IPS-20b (cell line): ENCODE data around the gene ALDH16A1.
A peak's percentile ranks its signal among the peaks of the same experiment; 100 is the strongest.
"Not testable (repeated sequence)": the region's sequence is repeated elsewhere in the genome, so short reads cannot be mapped to it uniquely, and the experiment has no call there.

ENCODE experiments used
- H3K27ac ChIP-seq: one replicate; pipeline ENCODE4 v1.5.1; 2013; ENCODE audit warnings: low read length
- H3K27me3 ChIP-seq: 2 replicates; pipeline ENCODE4 v1.6.1; 2013; ENCODE audit warnings: mild to moderate bottlenecking, low read length, inconsistent platforms; ENCODE audit not compliant: insufficient read depth
- H3K36me3 ChIP-seq: 2 replicates; pipeline ENCODE4 v1.6.1; 2013; ENCODE audit warnings: low read depth, mild to moderate bottlenecking, inconsistent platforms, low read length, moderate library complexity; ENCODE audit not compliant: insufficient read depth
- H3K4me1 ChIP-seq: 2 replicates; pipeline ENCODE4 v1.6.1; 2013; ENCODE audit warnings: mild to moderate bottlenecking, control low read depth, inconsistent platforms, low read length, moderate library complexity; ENCODE audit not compliant: insufficient read depth
- H3K4me3 ChIP-seq: 2 replicates; pipeline ENCODE4 v1.5.1; 2013; ENCODE audit warnings: mild to moderate bottlenecking, low read length, inconsistent platforms
- H3K9ac ChIP-seq: 2 replicates; pipeline ENCODE4 v1.6.1; 2013; ENCODE audit warnings: low read depth, mild to moderate bottlenecking, inconsistent platforms, low read length, moderate library complexity
- H3K9me3 ChIP-seq: 2 replicates; pipeline ENCODE4 v1.6.1; 2013; ENCODE audit warnings: mild to moderate bottlenecking, low read depth, low read length, inconsistent platforms; ENCODE audit not compliant: insufficient read depth

Gene ALDH16A1

GRCh38 chr19:49470615-49470978, 17.6 kb downstream of the ALDH16A1 start:
- Histone ChIP-seq H3K27me3 (peaks cover 11% of the 10 kb centered on the region), H3K4me3 (no peak overlapping the region), H3K27ac (no peak overlapping the region), H3K9me3 (no peaks in the 10 kb centered on the region), H3K4me1 (no peaks in the 10 kb centered on the region; the same call in 1 of the 2 replicates), H3K9ac (no peak overlapping the region), H3K36me3 (peaks cover 17% of the 10 kb centered on the region; the same call in 1 of the 2 replicates)

- no peak overlapping the region for H3K9ac ChIP-seq
- H3K27ac ChIP-seq: no peak overlapping the region
- H3K4me3 ChIP-seq: no peak overlapping the region
- no peaks in the 10 kb centered on the region for H3K9me3 ChIP-seq
- peaks cover 11% of the 10 kb centered on the region for H3K27me3 ChIP-seq
- peaks cover 14% of the 10 kb centered on the region; the same call in 1 of the 2 replicates for H3K36me3 ChIP-seq
- peaks cover 2% of the 10 kb centered on the region; the same call in 1 of the 2 replicates for H3K4me1 ChIP-seq
Measured at GRCh38 chr19:49472936-49473335, 19.9 kb downstream of the ALDH16A1 start.

GRCh38 chr19:49473501-49473867, 20.5 kb downstream of the ALDH16A1 start:
- not testable (repeated sequence) for H3K4me1 ChIP-seq, H3K4me3 ChIP-seq, H3K9me3 ChIP-seq, H3K27ac ChIP-seq, H3K9ac ChIP-seq
- Histone ChIP-seq H3K27me3 (peaks cover 11% of the 10 kb centered on the region), H3K36me3 (peaks cover 14% of the 10 kb centered on the region; the same call in 1 of the 2 replicates)

DNA sequence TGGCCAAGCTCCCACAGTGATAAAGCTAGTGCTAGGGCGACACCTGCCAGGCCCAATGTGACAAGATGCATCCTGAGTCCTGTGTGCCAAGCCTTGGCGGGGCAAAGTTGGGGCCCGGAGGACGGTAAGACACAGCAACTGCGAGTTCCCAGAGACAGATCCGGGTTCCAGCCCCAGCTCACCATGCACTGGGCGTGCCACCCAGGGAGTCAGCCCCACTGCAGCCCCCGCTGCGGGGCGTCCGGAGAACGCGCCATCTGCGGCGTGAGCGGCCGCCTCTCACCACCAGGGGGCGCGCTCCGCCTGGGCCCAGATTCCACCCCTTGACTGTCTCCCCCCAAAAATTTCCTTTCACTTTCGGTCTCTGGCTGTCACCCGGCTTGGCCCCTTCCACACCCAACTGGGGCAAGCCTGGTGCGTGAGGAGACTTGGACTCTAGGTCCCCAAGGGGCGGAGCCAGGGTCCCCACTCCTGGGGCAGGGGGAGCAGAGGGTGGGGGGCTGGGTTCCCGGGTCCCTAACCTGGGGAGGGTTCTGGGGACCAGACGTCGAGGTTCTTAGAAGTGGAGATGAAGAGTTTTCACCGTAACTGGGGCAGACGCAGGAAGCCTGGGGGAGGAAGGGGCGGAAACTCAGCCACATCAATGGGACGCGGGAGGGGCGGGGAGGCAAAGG, 21.0 kb downstream of the ALDH16A1 start, which contains the start of gene FLT3LG:
FLT3LG (plus strand) TSS at position 348 of the 674 bp plus-strand sequence. CDS start 425 bp downstream, outside the sequence.
- Histone ChIP-seq H3K4me1 (peaks cover 2% of the 10 kb centered on the region; the same call in 1 of the 2 replicates), H3K27me3 (peaks cover 11% of the 10 kb centered on the region), H3K9ac (no peak within 1 kb of the TSS), H3K4me3 (peak within 1 kb of the TSS; percentile 64; the same call in 1 of the 2 replicates), H3K27ac (no peak within 1 kb of the TSS), H3K9me3 (no peaks in the 10 kb centered on the region), H3K36me3 (peaks cover 14% of the 10 kb centered on the region; the same call in 1 of the 2 replicates)

GRCh38 chr19:49474542-49474924, 21.5 kb downstream of the ALDH16A1 start:
- Histone ChIP-seq H3K4me1 (peaks cover 2% of the 10 kb centered on the region; the same call in 1 of the 2 replicates), H3K27me3 (peaks cover 11% of the 10 kb centered on the region), H3K27ac (no peak overlapping the region), H3K9me3 (no peaks in the 10 kb centered on the region), H3K9ac (no peak overlapping the region), H3K4me3 (no peak overlapping the region; the same call in 1 of the 2 replicates), H3K36me3 (peaks cover 14% of the 10 kb centered on the region; the same call in 1 of the 2 replicates)

- no peak overlapping the region for H3K4me3 ChIP-seq
Measured at GRCh38 chr19:49475191-49475917, 22.3 kb downstream of the ALDH16A1 start.

GRCh38 chr19:49475995-49476880, 23.2 kb downstream of the ALDH16A1 start:
- Histone ChIP-seq H3K27ac (no peak overlapping the region), H3K4me1 (peaks cover 2% of the 10 kb centered on the region; the same call in 1 of the 2 replicates), H3K9me3 (no peaks in the 10 kb centered on the region), H3K4me3 (peak overlapping the region; percentile 45), H3K27me3 (peaks cover 11% of the 10 kb centered on the region), H3K9ac (no peak overlapping the region; the same call in 1 of the 2 replicates), H3K36me3 (no peaks in the 10 kb centered on the region)

More at GRCh38 chr19:49475191-49475917, 22.3 kb downstream of the ALDH16A1 start:
- peaks cover 7% of the 10 kb centered on the region; the same call in 1 of the 2 replicates for H3K36me3 ChIP-seq
- H3K9ac ChIP-seq: no peak overlapping the region
- no peaks in the 10 kb centered on the region for H3K9me3 ChIP-seq
- H3K4me1 ChIP-seq: peaks cover 2% of the 10 kb centered on the region; the same call in 1 of the 2 replicates
- no peak overlapping the region for H3K27ac ChIP-seq
- H3K27me3 ChIP-seq: peaks cover 11% of the 10 kb centered on the region

DNA sequence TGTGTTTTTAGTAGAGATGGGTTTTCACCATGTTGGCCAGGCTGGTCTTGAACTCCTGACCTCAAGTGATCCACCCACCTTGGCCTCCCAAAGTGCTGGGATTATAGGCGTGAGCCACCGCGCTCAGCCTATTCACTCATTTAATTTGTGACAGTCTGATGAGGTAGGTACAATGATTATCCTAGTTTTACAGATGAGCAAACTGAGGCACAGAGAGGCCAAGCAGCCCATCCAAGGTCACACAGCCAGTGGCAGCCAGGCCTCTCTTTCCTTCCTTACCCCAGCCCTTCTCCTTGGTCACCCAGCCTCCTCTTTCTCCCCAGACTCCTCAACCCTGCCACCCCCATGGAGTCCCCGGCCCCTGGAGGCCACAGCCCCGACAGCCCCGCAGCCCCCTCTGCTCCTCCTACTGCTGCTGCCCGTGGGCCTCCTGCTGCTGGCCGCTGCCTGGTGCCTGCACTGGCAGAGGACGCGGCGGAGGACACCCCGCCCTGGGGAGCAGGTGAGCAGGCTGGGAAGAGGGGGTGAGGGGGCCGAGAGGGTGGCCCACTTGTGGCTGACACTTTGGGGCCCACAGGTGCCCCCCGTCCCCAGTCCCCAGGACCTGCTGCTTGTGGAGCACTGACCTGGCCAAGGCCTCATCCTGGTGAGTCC, 27.1 kb downstream of the ALDH16A1 start:
- H3K27ac ChIP-seq: no peak overlapping the region
- no peak overlapping the region for H3K4me3 ChIP-seq
- peaks cover 3% of the 10 kb centered on the region for H3K27me3 ChIP-seq
- H3K9ac ChIP-seq: no peak overlapping the region
- H3K9me3 ChIP-seq: no peaks in the 10 kb centered on the region
- H3K36me3 ChIP-seq: no peaks in the 10 kb centered on the region
- peaks cover 2% of the 10 kb centered on the region; the same call in 1 of the 2 replicates for H3K4me1 ChIP-seq

- no peak overlapping the region for H3K4me3 ChIP-seq
- no peaks in the 10 kb centered on the region for H3K9me3 ChIP-seq
- no peak overlapping the region for H3K27ac ChIP-seq
- no peaks in the 10 kb centered on the region for H3K27me3 ChIP-seq
- H3K9ac ChIP-seq: no peak overlapping the region
- H3K4me1 ChIP-seq: peaks cover 2% of the 10 kb centered on the region; the same call in 1 of the 2 replicates
- no peaks in the 10 kb centered on the region for H3K36me3 ChIP-seq
Measured at GRCh38 chr19:49481020-49481683, 28.1 kb downstream of the ALDH16A1 start.

DNA sequence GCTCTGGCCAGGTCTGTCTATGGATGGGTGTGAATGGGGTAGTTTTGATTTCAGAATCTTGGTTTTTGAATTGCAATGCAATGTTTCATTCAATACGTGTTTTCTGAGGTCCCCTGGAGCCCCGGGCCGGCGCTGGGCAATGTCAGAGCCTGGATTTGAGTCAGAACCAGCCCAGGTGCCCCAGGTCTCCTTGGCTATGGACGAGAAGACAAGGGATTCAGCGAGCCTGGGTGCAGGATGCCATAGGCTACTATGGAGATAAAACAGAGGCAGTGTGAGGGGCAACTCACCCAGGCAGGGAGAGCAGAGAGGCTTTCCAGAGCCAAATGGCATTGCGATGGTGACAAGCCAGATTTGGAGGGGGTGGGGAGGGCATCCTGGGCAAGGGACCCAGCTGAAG, 33.2 kb downstream of the ALDH16A1 start:
- Histone ChIP-seq H3K4me1 (peaks cover 5% of the 10 kb centered on the region), H3K4me3 (no peak overlapping the region), H3K27me3 (no peaks in the 10 kb centered on the region), H3K9me3 (no peaks in the 10 kb centered on the region), H3K36me3 (peaks cover 37% of the 10 kb centered on the region), H3K9ac (0 out of 2 replicates have a peak overlapping the region, but pooled peaks have one; percentile 34), H3K27ac (no peak overlapping the region)
